Activated CD4-positive, CD25-positive, alpha-beta regulatory T cell treated with anti-CD3 and anti-CD28 coated beads, Interleukin-2, amount 50 U/mL, for 72 hours (primary cell): Measurements from ENCODE around the gene C16orf74.

ENCODE experiments used
- DNase-seq: peaks from one replicate; pipeline ENCODE4 v3.0.0; 2021

C16orf74 gene

DNA sequence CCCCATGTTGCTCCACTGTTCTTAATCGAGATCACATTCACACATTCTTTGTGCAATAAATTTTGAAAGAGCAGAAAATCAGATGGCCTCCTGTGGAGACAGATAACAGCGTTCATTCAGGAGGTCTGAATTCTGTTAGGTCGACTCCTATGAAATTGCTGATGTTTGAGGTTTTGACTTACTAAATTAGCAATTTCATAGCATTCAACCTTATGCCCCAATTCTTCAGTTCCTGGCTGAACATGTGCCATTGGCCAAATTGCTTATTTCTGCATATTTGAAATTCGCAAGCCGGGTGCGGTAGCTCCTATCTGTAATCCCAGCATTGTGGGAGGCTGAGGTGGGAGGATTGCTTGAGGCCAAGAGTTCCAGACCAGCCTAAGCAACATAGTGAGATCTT, 22.1 kb upstream of the C16orf74 start:
- no peak for DNase-seq

DNA sequence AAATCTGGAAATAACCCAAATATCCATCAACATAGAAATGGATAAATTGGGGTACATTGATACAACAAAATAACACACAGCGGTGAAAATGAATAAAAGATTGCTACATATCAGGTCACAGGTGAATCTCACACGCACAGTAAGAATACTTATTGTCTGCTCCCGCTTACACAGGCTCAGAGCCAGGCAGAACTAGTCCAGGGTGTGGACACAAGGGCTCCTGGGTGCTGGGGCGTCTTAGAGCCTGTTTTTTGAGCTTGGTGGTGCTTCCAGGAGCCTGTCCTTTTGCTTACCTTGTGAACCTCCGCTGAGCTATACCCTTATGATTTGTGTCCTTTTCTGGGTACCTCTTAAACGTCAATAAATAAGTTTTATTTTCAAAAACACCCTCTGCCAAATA, 19.8 kb upstream of the C16orf74 start:
- no peak for DNase-seq

DNA sequence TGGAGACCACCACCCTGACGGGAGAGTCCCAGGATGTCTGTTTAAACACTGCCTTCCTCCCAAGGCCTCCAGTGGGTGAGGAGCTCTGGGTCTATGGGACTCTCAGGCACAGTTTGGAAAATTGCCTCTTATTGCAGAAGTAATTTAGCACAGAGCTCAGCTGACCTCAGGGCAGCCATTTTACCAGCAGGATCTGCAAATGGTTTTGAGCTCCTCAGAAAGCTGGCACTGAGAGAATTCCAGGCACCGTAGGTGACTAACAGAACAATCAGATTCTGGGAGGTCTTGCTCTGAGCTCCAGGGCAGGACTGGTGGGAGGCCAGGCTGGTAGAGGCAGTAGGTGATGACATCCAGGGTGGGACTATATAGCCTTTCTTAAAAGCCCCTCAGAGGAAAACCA, 17.3 kb upstream of the C16orf74 start:
- no peak for DNase-seq

DNA sequence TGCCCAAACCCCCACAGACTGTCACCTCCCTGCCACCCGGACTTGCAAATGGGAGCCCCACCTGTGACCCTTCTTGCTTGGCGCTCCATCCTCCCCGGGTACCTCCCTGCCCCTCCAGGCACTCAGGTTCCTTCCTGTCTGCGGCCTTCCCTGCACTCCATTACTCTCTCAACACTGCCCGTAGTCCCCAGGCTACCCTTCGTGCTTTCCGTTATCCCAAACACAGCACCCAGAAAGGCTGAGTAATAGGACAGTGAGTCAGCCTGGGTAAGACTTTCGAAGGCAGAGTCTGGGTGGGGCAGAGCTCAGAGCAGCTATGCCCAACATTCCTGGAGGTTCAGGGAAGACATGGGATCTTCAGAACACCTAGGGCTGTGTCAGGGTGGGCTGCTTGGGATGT, 16.6 kb upstream of the C16orf74 start:
- DNase-seq: no peak

DNA sequence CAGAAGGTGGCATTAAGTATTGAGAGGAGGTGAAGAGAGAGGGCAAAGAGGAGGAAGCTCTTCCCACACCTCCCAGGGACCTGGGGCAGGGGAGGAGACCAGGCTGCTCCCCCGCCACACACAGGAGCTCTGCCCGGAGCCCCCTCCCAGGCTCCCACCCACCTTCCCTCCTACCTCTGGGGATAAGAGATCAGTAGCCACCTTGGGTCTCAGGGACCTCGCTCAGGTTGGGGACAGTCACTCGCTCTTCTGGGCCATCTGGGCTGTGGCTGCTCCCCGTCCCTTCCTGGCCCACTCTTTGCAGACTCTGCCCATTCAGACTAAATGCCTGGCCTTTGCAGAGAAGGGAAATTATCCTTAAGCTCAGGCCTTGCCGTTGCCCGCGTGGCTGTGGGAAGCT, 14.9 kb upstream of the C16orf74 start:
- DNase-seq: no peak

DNA sequence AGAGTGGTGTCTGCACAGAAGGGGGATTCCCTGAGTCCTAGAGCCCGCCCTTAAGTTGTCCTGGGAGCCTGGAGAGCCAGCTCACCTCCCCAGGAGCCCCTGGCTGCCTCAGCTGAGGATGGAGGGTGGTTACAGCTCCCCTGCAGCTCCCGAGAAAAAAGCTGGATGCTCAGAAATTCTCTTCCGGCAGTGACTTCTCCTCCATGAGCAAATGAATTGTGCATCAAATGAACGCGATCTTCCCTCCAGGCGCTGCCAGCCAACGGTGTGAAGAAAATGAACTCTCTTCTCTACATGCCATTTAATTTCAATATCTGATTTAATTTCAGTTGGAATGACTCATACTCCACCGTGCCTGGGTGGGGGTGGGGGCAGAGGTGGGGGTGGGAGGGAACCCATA, 14.3 kb upstream of the C16orf74 start:
- no peak for DNase-seq

DNA sequence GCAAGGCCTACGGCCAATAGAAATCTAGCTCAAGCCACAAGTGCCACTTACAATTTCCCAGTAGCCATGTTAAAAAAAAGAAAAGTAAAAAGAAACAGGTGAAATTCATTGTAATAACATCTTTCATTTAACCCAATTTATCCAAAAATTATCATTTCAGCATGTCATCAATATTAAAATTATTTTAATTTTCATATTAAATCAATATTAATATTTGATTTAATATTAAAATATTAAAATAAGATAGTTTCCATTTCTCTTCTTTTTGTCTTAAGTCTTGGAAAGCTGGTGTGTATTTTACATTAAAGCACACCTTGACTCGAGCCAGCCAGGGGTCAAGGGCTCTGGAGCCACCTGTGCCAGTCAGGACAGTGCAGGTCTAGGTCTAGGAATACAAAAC, 12.7 kb upstream of the C16orf74 start:
- no peak for DNase-seq

DNA sequence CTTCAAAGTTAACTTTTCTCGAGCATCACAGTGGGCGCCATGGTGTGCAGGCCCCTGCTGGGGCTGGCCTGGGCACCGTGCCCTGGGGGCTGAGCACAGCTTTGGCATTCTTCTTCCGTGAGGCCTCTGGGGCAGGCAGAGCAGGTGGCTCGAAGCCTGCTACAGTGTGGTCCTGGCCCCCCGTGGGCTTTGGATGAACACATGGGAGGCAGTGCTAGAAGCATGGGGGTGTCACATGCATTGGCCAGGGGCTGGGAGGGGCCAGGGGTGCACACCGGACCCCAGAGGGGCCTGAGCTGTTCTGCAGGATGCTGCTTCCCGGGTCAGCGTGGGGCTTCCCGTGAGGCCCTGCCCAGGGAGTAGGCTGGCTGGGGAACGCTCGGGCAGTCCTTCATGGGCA, 12.1 kb upstream of the C16orf74 start:
- DNase-seq: no peak

DNA sequence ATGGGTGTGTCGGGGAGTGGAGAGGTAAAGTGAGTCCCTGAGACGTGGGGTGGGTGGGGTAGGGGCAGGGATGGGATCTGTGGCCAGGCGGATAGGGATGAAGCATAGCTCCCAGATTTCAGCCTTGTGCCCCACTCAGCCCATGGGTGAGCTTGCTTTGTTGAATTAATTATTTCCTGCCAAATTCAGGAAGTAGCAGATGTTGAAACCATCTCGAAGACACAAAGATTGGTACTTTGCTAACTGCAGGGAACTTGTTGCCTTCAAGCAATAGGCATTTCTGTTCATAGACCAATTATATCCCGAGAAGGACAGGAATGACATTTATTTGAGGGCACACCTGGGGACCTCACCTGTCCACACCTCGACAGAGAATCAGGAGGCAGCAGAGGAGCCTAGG, 11.0 kb upstream of the C16orf74 start:
- no peak for DNase-seq

DNA sequence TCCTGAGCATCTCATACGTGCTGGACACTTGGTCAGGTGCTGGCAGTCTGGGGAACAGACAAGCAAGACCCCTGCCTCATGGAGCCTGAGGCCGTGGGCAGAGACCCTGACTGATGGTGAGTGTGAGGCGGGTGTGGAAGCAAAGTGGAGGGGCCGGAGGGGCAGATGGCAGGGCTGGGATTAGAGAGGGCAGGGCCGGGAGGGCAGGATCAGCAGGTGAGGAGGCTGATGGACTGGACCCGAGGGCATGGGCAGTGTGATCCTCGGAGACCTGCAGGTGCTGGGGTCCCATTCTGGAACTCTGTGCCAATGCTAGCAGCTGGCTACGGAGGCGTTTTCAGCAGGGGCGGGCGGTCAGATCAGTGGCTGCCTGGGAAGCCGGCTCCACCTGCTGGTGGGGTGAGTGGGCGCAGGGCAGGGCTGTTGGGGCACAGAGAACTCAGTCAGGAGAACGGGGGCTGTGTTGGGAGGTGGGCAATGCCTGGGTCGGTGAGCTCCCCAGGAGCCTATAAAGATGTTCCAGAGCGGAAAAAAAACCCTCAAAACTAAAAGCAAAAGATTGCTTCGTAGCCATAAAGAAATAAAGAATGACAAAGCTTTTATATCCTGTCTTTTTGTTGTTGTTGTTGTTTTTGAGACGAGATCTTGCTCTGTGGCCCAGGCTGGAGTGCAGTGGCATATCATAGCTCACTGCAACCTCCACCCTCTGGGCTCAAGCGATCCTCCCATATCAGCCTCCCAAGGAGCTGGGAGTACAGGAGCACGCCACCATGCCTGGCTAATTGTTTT, 8.9 kb upstream of the C16orf74 start:
- DNase-seq: no peak

DNA sequence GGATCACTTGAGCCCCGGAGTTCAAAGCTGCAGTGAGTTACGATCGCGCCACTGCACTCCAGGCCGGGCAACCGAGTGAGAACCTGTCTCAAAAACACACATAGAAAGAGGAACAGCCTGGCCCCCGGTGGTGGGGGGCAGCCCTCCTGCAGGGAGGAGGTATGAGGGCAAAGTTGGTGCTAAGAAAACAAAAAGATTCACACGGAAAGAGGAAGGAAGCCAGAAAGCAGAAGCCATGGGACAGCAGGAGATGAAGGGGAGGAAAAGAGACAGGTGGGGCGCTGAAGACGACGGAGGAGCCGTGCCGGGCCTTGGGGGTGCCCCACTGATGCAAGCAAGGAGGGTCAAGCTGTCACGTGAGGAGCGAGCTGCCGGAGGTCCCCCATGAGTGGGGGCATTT, 8.2 kb upstream of the C16orf74 start:
- DNase-seq: no peak

DNA sequence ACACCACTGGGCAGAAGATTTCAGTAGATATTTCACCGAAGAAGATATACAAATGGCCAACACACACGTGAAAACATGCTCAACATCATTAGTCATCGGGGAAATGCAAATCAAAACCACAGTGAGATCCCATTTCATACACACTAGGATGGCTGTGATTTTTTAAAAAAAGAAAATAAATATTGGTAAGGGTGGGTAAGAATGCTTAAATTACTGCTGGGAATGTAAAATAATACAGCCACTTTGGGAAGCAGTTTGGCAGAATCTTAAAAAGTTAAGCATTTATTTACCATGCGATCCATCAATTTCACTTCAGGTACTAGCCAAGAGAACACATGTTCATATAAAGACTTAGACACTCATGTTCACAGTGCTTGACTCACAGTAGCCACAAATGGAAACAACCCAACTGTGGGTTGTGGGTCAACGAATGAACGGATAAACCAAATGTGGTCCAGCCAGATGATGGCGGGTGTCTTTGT, 6.5 kb upstream of the C16orf74 start:
- DNase-seq: no peak

DNA sequence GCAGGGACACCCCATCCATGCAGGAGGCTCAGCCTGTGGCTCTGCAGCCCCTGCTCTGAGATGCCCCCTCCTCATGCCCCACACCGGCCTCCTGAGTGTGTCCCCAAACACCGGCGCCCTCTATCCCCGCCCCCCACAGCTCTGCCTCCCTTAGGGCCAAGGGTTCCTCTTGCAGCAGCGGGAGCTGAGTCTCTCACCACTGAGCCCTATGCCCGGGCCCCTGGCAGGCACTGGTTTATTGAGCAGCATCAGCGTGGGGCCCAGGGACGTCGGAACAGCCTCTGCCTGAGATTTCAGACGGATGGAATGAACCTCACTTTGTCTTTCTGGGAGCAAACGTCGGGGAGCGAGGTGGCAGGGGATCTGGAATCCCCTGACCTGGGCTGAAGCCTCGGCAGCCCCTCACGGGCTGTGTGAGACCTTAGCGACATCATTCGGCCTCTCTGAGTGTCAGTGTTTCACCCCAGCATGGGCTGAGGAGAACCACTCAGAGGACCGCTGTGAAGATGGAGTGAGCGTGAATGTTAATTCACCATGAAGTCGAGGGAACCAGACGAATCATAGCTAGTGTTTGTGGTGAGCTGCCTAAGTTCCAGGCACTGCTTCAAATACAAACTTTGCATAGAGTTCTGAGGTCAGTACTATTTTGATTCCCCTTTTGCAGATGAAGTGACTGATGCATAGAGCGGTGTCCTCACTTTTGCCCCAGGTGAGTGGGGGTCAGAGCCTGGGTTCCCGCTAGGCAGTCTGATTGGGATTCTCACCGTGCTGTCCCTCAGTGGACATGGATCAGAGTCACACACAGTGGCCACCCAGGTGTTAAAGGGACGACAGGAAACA, 5.3 kb upstream of the C16orf74 start:
- no peak for DNase-seq

DNA sequence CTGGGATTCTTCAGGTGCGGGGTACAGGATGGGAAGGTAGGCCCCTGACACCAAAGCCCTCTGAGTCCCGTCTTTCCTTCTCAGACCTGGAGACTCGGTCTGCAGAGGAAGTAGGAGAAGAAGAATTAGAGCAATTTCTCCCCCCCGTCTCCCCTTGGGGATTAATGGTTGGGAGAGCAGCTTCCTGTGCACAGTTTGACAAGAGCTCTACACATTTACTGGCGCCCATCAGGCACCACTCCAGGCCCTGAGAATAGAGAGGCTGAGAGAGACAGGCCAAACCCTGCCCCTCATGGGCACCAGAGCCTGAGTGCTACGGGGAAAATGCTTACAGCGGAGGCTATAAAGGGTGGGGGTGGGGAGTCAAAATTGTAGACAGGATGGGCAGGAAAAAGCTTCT, 3.5 kb upstream of the C16orf74 start:
- no peak for DNase-seq

DNA sequence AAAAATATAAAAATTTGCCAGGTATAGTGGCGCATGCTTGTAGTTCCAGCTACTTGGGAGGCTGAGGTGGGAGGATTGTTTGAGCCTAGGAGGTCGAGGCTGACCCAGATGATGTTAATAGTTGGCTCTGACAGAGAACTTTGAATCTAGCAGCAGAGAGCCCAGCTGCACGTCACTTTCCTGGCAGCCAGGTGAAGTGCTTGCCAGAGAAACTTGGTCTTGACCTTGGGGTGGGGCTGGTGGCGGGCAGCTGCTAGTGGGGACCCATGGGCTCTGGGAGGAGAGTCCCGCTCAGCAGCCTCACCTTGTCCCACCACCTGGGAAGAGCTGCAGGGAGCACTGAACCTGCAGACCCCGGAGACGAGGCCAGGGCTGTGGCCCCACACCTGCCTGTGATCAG, 3.1 kb upstream of the C16orf74 start:
- DNase-seq: no peak

DNA sequence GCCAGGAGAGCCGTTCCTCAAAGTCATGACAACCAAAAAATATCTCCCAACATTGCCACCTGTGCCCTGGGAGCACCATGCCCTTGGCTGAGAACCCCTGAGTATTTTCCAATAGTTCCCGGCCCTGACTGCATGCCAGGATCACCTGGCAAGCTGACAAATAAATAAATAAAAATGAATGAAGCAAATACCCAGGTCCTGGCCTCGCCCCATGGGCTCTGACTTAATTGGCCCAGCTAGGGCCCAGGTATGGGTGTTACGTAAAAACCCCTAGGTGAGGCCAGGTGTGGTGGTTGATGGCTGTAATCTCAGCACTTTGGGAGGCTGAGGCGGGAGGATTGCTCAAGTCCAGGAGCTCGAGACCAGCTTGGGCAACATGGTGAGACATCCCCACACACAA, 2.7 kb upstream of the C16orf74 start:
- DNase-seq: no peak

DNA sequence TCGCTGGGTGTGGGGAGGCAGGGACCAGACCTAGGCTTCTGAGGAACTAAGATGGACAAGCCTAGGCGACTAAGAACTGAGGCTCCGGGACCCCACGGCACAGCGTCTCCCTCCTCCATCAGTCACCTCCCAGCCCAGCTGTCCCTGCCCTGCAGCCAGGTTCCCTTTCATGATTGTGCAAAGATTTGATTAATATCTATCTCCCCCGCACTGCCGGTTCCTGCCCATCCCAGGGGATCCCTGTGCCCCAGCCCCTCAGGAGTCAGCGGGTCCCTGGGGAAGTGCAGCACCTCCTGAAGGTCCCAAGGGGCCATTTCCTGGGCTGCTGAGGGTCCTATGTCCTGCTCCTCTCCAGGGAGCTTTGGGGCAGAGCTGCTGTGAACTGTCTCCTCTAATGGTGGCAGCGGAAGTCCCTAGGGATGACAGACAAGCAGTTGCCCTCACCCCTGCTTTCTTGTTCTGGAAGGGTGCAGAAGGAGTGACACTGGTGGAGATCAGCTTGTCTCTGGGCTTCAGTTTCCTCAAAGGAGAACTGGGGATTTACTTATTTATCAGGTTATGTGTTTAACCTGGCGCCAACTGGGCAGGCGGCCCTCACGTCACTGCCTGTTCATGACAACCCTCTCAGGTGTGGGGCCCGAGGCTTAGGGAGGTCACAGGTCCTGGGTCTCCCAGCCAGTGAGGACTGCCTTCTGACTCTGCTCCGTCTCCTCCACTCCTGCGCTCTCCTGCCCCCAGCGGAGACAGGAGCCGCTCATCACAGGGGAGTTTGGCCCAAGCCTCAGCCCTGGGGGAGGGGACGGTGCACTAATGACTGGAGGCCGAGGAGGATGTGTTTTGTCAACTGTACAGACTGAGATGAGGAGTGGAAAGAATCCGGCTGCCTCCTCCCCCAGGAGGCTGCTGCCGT, 1.9 kb upstream of the C16orf74 start:
- no peak for DNase-seq

DNA sequence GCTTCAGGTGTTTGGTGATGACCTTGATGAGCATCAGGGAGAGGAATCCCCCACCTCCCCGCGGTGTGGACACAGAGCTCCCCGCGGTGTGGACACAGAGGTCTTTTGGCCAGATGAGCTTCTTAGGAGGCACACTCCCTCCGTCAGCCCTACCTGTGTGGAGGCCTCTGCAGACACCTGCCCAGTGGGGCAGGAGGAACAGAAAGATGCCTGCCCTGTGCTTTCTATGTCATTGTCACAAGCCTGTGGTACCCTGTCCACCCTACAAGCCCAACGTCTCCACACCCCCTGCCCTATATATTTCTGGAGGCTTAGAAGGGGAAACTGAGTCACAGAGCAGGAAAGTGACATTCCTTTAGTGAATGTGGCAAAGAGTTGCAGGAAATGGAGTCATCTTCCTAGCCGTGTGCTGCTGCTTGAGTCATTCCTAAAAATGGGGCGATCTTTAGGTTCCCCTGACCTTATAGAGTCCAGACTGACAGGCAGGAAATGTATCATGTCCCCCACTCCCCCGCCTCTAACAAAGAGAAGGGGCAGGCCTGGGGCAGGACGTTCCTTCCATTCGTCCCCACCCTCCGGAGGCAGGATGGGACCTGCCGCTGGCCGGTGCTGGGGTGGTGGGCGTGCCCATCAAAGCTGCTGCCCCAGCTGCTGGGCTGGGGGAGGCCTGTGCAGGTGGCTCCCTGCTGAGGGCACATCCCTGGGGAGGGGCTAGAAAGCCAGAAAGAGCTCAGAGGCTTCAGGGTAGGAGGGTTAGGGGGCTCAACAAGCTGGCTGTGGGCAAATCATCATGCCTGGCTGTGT, 1.0 kb upstream of the C16orf74 start:
- no peak for DNase-seq

DNA sequence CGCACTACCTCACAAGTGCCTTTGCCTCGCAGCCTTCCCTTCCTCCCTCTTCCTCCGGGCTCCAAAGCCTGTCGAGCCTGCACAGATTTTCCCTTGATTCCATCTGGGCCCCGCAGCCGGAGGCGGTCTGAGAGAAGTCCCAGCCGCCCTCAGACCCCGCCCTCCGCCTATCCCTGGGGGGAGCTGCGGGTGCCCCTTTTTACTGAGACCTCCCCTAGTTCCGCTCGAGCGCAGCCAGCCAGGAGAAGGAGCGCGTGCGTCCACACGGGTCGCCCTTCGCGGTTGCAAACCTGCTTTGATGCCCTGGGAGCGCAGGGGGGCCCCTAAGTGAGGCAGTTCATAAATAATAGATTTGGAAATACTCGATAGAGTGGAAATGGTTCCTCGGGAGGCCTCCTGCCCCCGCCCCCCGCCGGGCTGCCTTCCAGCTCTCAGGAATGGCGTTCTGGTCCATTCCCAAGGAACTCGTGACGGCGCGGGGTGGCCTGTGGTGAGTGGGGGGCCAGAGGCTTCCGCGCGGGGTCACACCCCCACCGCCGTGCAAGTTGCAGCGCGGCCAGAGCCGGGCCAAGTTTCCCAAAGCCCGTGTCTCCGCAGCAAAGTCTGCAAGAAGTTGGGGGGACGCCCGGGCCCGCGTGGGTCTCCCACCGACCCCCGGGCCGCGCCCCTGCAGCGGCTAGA, 610 bp downstream of the C16orf74 start:
- no peak for DNase-seq

DNA sequence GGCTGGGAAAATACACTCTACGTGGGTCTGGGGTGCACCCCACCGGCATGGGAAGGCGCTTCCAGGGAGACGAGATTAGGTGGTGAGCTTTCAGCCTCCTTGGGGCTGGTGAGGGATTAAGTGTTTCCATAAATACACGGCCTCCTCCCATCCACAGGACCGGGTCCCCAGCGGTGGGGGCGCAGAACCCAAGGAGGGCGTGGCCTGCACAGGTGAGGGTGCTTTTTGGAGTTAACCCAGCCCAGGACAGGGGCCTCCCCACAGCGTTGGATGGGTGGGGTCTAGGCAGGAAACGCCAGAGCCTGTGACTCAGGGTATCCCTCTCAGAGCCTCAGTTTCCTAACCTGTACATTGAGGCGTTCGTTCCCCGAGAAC, 1.1 kb downstream of the C16orf74 start:
- no peak for DNase-seq

DNA sequence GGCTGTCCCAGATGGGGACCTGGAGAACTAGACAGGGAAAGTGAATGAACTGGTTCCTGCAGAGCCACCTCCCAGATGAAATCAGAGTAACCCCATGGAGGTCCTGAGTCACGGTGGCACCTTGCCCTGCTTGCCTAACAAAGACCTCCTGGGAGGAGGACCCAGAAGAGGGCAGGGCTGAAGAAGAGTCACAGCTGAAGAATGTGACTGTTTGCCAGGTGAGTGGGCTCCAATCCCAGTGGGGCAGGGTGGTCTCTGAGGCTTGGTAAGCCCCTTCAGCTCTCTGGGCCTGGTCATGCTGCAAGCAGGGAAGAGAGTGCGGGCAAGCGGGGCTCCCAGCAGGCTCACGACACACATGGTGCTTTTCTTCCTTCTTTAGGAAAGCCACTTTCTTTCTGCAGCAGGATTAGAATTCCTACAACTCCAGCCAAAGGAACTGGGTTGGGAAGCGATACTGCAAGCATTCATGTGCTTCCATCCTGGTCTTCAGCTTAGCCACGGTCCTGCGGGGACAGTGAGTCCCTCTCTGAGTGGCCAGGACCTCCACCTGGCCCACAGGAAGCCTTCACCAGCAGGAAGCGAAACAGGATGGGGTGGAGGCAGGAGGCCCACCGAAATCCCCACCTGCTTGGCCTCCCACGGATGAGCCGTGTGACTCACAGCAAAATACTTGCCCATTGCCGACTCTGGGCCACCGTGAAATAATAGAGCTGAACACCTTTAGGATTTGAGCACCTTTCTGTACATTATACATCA, 4.3 kb downstream of the C16orf74 start:
- DNase-seq: no peak
